ENCODE results near the gene NEUROG1. TPM values are rescaled to one million over a fixed set of nuclear protein-coding genes. Genes with fewer than 3 reads are reported as not detected.

Gene NEUROG1
- total and polyA plus RNA-seq, 2 experiments from 2014 or later = not detected

- no peak for TF ChIP-seq CTCF (IDR thresholded peaks at IDR 0.05; ENCODE audit: low read depth, low read length)
- Histone ChIP-seq H3K27ac (no peak overlapping the region), H3K4me3 (no peak overlapping the region), H3K36me3 (no peaks in the 10 kb centered on the region), H3K27me3 (peaks cover 19% of the 10 kb centered on the region), H3K4me1 (ENCODE audit: low read depth) (no peaks in the 10 kb centered on the region), H3K9me3 (ENCODE audit: low read depth) (no peaks in the 10 kb centered on the region)
- no peak for DNase-seq (ENCODE audit: low read depth in 1 of 2, low spot score in 1 of 2)
Measured at GRCh38 chr5:135561266-135561665, 25.5 kb upstream of the NEUROG1 start.

- no peaks in the 10 kb centered on the region for H3K36me3 ChIP-seq
- H3K27ac ChIP-seq = no peak overlapping the region
- TF ChIP-seq CTCF (IDR thresholded peaks at IDR 0.05; ENCODE audit: low read depth, low read length) = peak; percentile 93
- DNase-seq (ENCODE audit: low read depth in 1 of 2, low spot score in 1 of 2) = peak; percentile 83 to 92
- no peaks in the 10 kb centered on the region for H3K9me3 ChIP-seq (ENCODE audit: low read depth)
- H3K4me1 ChIP-seq (ENCODE audit: low read depth) = no peaks in the 10 kb centered on the region
- no peak overlapping the region for H3K4me3 ChIP-seq
- peaks cover 23% of the 10 kb centered on the region for H3K27me3 ChIP-seq
Measured at GRCh38 chr5:135560858-135561257, 25.1 kb upstream of the NEUROG1 start.

- no peak for DNase-seq (ENCODE audit: low read depth in 1 of 2, low spot score in 1 of 2)
- Histone ChIP-seq H3K9me3 (ENCODE audit: low read depth) (no peaks in the 10 kb centered on the region), H3K36me3 (no peaks in the 10 kb centered on the region), H3K27me3 (peaks cover 30% of the 10 kb centered on the region), H3K4me3 (no peak overlapping the region), H3K4me1 (ENCODE audit: low read depth) (no peaks in the 10 kb centered on the region), H3K27ac (no peak overlapping the region)
- TF ChIP-seq CTCF (IDR thresholded peaks at IDR 0.05; ENCODE audit: low read depth, low read length) = no peak
Measured at GRCh38 chr5:135559354-135559753, 23.6 kb upstream of the NEUROG1 start.

- H3K4me1 ChIP-seq (ENCODE audit: low read depth) = no peaks in the 10 kb centered on the region
- no peaks in the 10 kb centered on the region for H3K36me3 ChIP-seq
- no peak for TF ChIP-seq CTCF (IDR thresholded peaks at IDR 0.05; ENCODE audit: low read depth, low read length)
- DNase-seq (ENCODE audit: low read depth in 1 of 2, low spot score in 1 of 2) = no peak
- no peak overlapping the region for H3K4me3 ChIP-seq
- H3K27me3 ChIP-seq = peaks cover 42% of the 10 kb centered on the region
- no peak overlapping the region for H3K27ac ChIP-seq
- H3K9me3 ChIP-seq (ENCODE audit: low read depth) = no peaks in the 10 kb centered on the region
Measured at GRCh38 chr5:135557076-135557838, 21.5 kb upstream of the NEUROG1 start.

- Histone ChIP-seq H3K4me3 (no peak overlapping the region), H3K4me1 (ENCODE audit: low read depth) (no peaks in the 10 kb centered on the region), H3K27ac (no peak overlapping the region), H3K36me3 (no peaks in the 10 kb centered on the region), H3K27me3 (peaks cover 42% of the 10 kb centered on the region), H3K9me3 (ENCODE audit: low read depth) (no peaks in the 10 kb centered on the region)
- no peak for DNase-seq (ENCODE audit: low read depth in 1 of 2, low spot score in 1 of 2)
- no peak for TF ChIP-seq CTCF (IDR thresholded peaks at IDR 0.05; ENCODE audit: low read depth, low read length)
Measured at GRCh38 chr5:135556620-135557019, 20.9 kb upstream of the NEUROG1 start.
